H1 (cell line): ENCODE data around the gene OLFM2. TPM values are rescaled to one million over a fixed set of nuclear protein-coding genes. Genes with fewer than 3 reads are reported as not detected.

Experiments used
- ASH2L ChIP-seq: fragments of 200-600, 300-600 bp; sonication (generic); IDR thresholded peaks from one replicate; pipeline ENCODE4 v1.7.1; 2017; ENCODE audit warnings: low read length
- CTBP2 ChIP-seq: IDR thresholded peaks from 2 replicates; pipeline ENCODE4 v1.7.0; 2011; ENCODE audit warnings: borderline replicate concordance, mild to moderate bottlenecking, moderate library complexity, mixed read lengths, low read length; ENCODE audit not compliant: insufficient read depth, insufficient read length
- EP300 ChIP-seq, 2 experiments: IDR thresholded peaks; 1 replicate in 1 of 2; 2 replicates in 1 of 2; pipeline ENCODE4 v1.6.1; 2011 to 2012; ENCODE audit warnings: low read depth in 2 of 2, low read length in 2 of 2, mild to moderate bottlenecking in 2 of 2, borderline replicate concordance in 1 of 2, inconsistent platforms in 1 of 2, moderate library complexity in 1 of 2
- EZH2 ChIP-seq: fragments of 200-600 bp; sonication (generic); IDR thresholded peaks from 2 replicates; pipeline ENCODE4 v1.7.1; 2012; ENCODE audit warnings: low read depth, mild to moderate bottlenecking, moderate library complexity, low read length, inconsistent platforms; ENCODE audit not compliant: severe bottlenecking
- JUND ChIP-seq: IDR thresholded peaks from 2 replicates; pipeline ENCODE4 v1.6.1; 2011; ENCODE audit warnings: mild to moderate bottlenecking, improper control_type of control experiment, low read length
- NANOG ChIP-seq: IDR thresholded peaks from 2 replicates; pipeline ENCODE4 v1.6.1; 2011; ENCODE audit warnings: low read length, low read depth, mild to moderate bottlenecking, inconsistent platforms; ENCODE audit not compliant: insufficient read depth, poor library complexity, severe bottlenecking
- RXRA ChIP-seq: IDR thresholded peaks from 2 replicates; pipeline ENCODE4 v1.6.1; 2011; ENCODE audit warnings: low read depth, mild to moderate bottlenecking, low read length, moderate library complexity; ENCODE audit not compliant: insufficient read depth
- polyA plus RNA-seq, 7 experiments: library from polyadenylated mRNA; depleted of rRNA in 3 of 7; stranded (reverse) in 5 of 7; unstranded in 2 of 7; fragments of >200 nt in 5 of 7; fragments of 200-250 nt in 2 of 7; gene quantifications; 1 replicate in 5 of 7; 2 replicates in 1 of 7; 4 replicates in 1 of 7; pipeline versions ENCODE4 v1.2.1 to v1.2.3, GENCODE V29; 2011 to 2013; ENCODE audit warnings: missing spikeins in 2 of 7, mixed read lengths in 2 of 7
- total RNA-seq: library from RNA; stranded (reverse); fragmentation: NEBNext Ultra II Directional; extraction: Animal tissue kit (Norgen Biotek cat#: 25700); gene quantifications from 2 replicates; pipeline ENCODE4 v1.2.1, GENCODE V29; 2021
- TF ChIP-seq, protein P1 (sequence below): IDR thresholded peaks from 2 replicates; pipeline ENCODE4 v1.6.1; 2012; ENCODE audit warnings: inconsistent platforms

Gene OLFM2
- total and polyA plus RNA-seq, 2 of the 8 experiments (the other 6 are each of a cell fraction or from before 2014, with no cell fraction given), result 68.2 to 151 TPM

GRCh38 chr19:9952276-9952675 lies 16.0 kb upstream of the OLFM2 start (continued):
- no peak for TF ChIP-seq CTBP2
- no peak for TF ChIP-seq NANOG
- no peak for TF ChIP-seq RXRA
- TF ChIP-seq EZH2, result no peak
- TF ChIP-seq, protein P1, sequence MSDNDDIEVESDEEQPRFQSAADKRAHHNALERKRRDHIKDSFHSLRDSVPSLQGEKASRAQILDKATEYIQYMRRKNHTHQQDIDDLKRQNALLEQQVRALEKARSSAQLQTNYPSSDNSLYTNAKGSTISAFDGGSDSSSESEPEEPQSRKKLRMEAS, result no peak
- no peak for TF ChIP-seq JUND
- TF ChIP-seq EP300 (IDR thresholded peaks at IDR 0.05; ENCODE audit: borderline replicate concordance in 1 of 2, low read depth in 2 of 2, low read length in 2 of 2), result no peak
- no peak for TF ChIP-seq ASH2L
